HG03520 (cell line): ENCODE results near the gene RPL18.
"Not testable (repeated sequence)": the region's sequence is repeated elsewhere in the genome, so short reads cannot be mapped to it uniquely, and the experiment has no call there.

Experiments used
- ATAC-seq: cut with Tn5 transposase; IDR thresholded peaks from one replicate; pipeline ENCODE4 v1.9.1; 2021; ENCODE audit warnings: mild to moderate bottlenecking, moderate library complexity; ENCODE audit not compliant: unreplicated experiment

The RPL18 gene

DNA sequence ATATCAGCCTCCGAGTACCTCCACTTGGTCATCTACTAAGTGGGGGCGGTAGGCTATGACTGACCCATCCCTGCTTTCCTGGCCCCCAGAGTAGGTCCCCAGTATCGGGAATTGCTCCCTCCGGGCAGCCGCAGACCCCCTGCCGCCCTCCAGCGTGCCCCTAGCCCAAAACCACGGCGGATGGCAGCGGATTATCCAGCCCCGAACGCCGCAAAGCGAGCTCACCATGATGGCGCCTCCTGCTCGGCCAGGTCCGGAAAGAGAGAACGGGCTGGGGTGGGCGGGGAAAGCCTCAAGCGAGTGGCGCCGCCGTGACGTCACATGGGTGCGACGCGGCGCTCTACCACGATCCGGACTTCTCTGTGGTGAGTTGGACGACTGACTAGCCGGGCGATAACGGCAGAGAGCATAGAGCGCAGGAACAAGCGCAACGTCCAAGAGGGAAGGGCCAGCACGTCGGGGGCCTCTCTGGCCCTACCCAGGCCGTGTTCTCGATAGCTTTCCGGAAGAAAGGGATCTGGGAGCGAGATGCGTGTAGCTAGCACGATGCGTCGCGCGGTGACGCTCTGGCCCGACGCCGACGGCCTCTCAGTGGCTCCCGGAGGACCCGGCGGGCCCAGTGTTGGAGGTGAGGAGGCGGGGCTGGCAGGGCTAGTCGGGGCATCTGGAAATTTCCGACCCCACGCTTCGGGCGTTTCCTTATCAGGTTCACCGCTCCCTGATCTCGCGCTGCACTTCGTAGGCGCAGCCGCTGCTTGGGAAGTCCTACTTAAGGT is at the start of gene RPL18, which contains the start of gene SPHK2:
RPL18 (minus strand) TSS at position 263 of the 776 bp plus-strand sequence; CDS start at position 228, 35 bp downstream.
SPHK2 (plus strand) TSS at position 591 of the 776 bp plus-strand sequence. CDS start 1,009 bp downstream, outside the sequence.
- peak; percentile 75 for ATAC-seq

DNA sequence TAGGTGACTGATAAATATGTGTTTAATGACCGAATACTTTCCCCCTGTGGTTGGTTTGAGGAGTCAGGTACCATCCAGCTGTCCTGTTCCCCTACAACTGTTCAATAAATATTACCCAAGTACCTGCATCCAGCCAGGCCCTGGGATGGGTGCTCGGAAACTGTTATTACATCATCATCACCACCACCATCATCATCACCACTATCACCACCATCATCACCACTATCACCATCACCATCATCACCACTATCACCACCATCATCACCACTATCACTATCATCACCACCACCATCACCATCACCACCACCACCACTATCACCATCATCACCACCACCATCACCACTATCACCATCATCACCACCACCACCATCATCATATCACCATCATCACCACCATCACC is 49.8 kb upstream of the RPL18 start:
- ATAC-seq = no peak

- no peak for ATAC-seq
Measured at GRCh38 chr19:48668332-48668731, 49.4 kb upstream of the RPL18 start.

DNA sequence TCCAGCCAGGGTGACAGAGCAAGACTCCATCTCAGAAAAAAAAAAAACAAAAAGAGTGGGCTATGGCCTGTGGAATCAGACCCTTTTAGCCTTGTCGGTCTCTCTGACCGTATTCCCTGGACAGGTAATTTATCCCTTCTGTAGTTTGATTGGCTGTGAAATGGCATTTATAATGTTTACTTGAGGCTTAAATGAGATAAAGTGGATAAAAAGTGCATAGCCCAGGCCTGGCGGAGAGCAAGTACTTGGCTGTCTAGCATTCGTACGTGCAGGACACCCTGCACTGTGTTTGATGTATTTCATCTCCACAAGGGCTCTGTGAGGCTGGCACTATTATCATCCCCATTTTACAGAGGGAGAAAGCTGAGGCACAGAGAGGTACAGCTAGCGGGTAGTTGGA is 46.8 kb upstream of the RPL18 start:
- ATAC-seq = no peak

DNA sequence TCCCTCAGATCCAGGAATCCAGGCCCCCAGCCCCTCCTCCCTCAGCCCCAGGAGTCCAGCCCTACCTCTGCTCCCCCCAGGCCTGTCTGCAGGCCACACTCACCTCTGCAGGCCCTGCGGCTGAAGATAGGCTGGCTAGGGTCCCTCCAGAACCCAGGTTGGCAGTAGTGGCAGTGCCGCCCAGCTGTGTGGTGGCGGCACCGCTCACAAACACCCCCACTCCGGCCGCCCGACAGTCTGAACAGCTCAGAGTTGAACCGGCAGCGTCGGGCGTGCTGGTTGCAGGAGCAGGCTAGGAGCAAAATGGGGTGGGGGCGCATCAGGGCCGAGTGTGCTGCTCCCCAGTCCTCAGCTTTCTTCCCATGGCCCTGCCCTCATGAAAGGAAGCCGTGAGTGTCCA is 45.5 kb upstream of the RPL18 start:
- ATAC-seq = no peak

GRCh38 chr19:48663667-48664066 is 44.7 kb upstream of the RPL18 start:
- ATAC-seq = no peak

DNA sequence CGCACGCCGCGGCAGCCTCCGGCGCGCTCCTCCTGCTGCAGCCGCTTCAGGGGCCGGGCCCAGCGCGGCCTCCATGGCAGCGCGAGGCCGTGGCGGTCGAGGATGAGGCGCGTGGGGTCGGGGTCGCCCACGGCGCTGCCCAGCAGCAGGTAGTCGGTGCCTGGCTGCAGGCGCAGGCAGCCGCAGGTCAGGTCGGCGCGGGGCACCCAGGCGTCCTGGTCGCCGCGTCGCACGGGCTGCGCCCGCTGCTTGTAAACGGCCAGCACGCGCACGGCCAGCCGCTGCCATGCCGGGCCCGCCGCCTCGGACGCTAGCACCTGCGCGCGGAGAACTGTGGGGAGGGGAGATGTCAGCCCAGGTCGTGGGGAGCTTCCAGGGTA is 42.7 kb upstream of the RPL18 start:
- no peak for ATAC-seq

DNA sequence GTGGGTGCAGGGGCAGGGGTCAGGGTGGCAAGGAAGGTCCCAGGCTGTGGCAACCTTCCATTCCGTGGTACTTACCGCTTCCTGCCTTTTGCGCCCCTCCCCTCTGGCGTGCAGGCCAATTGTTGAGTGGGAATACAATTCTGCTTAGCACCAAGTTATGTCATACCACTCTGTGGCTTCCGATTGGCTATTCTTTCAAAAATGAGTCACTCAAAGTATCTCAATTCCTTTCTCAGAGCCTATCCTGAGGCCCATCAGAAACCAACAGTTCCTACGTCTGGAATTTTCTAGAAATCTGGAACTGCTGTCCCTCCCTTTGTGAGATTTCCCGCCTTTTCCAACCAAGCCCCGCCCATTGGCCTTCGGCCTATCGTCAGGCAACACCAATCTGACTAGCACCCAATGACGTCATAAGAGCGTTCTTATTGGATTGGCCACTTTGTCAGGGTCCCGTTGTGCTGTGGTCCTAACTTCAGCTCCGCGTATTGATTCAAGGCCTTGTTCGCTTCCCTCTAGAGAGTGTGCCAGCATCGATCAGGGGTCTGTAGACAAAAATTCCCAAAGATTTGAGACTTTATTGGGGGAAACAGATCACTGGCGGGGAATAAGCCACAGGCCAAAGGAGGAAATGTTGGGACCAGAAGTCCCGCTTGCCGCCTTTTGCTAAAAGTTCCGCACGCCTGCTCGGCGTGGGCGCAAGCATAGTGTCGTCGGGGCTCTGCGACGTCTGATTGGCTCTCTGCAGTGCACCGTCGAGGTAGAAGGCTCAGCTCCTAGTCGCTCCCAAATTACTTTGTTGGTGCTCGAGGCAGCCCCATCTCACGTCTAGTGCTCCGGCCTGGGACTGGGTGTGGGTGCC is 42.1 kb upstream of the RPL18 start:
- peak; percentile 56 for ATAC-seq

GRCh38 chr19:48659768-48660167 is 40.8 kb upstream of the RPL18 start:
- ATAC-seq = no peak

DNA sequence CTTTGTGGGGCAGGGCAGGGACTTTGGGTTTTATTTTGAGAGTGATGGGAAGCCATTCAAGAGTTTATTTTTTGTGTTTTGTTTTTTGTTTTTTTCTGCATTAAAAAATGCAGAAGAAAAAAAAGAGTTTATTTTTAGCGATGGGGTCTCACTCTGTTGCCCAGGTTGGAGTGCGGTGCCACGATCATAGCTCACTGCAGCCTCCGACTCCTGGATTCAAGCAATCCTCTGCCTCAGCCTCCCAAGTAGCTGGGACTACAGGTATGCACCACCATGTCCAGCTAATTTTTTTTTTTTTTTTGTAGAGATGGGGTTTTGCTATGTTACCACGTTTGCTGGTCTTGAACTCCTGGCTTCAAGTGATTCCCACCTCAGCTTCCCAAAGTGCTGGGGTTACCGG is 39.5 kb upstream of the RPL18 start:
- ATAC-seq = no peak

DNA sequence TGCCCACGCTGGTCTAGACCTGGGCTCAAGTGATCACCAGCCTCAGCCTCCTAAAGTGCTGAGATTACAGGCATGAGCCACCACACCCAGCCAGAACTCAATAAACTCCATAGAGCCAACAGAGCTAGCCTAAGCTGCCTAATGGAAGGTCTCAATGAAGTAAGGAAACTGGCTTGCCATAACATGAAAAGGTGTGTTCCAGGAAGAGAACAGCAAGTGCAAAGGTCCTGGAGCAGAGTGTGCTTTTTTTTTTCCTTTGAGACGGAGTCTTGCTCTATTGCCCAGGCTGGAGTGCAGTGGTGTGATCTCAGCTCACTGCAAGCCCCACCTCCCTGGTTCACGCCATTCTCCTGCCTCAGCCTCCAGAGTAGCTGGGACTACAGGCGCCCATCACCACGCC is 38.9 kb upstream of the RPL18 start:
- not testable (repeated sequence) for ATAC-seq

DNA sequence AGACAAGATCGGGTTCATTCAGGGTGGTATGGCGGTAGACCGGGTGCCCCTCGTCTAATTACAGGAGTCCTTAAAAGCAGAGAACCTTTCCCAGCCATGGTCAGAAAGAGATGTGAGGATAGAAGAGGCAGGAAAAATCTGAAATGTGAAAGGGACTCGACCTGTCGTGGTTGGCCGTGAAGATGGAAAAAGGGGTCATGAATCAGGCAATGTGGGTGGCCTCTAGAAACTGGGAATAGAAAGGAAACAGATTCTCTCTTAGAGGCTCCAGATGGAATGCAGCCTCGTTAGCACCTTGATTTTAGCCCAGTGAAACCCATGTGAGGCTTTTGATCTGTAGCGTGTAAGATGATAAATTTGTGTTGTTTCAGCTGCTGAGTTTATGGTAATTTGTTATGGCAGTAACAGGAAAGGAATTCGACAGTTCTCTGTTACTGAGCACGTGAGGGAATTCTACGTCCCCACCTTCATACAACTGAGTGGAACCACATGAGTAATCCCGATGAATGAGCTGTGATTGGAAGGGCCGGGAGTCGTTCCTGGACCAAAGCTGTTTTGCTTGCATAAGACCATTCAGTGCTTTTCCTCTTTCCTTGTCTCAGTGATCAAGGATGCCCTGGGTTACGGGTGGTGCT is 38.0 kb upstream of the RPL18 start:
- ATAC-seq = no peak

- no peak for ATAC-seq
Measured at GRCh38 chr19:48654299-48655059, 35.5 kb upstream of the RPL18 start.

GRCh38 chr19:48651683-48652048 is 32.7 kb upstream of the RPL18 start:
- ATAC-seq = no peak

GRCh38 chr19:48650974-48651682 is 32.1 kb upstream of the RPL18 start:
- ATAC-seq = no peak

DNA sequence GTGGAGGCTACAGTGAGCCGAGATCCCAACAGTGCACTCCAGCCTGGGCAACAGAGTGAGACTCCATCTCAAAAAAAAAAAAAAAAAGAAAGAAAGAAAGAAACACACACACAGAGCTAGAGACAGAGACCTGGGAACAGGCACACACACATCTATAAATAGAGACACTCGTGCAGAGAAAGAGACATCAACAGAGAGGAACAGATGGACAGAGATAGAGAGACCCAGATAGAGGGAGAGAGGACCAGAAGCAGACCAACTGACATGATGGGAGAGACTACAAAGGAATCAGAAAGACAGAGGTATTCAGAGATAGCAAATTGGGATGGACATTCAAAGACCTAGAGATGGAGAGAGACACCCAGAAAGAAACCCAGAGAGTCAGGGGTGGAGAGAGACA is 29.2 kb upstream of the RPL18 start:
- no peak for ATAC-seq

GRCh38 chr19:48646722-48647216 is 27.8 kb upstream of the RPL18 start:
- no peak for ATAC-seq

GRCh38 chr19:48646001-48646721 is 27.2 kb upstream of the RPL18 start, which contains the start of gene CA11:
Gene CA11, minus strand, starts transcription at chr19:48646187. Its CDS starts 555 bp downstream, at chr19:48645632.
- ATAC-seq = peak; percentile 59

DNA sequence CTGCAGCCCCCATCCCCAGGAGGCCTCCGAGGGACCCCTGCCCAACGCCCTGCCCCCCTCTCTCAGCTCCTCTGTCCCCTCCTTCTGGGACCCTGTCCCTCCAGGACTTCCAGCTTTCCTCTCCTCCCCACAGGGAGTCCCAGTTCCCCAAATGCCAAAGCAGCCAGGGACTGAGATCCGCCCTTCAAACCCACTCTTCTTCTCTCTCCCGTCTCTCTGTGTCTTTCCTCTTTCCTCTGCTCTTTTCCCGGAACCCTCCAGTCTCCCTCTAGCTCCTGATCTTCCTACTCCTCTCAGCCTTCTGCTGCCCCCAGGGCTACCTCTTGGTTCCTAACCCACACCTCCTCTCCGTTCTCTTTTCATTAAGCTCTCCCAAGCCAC is 26.6 kb upstream of the RPL18 start:
- no peak for ATAC-seq
